ENCODE results near the gene SCN5A. TPM values are rescaled to one million over a fixed set of nuclear protein-coding genes. Genes with fewer than 3 reads are reported as not detected.

SCN5A gene
- total and polyA plus RNA-seq, 3 donors from 2014 or later = 0.63 to 0.99 (median 0.73) TPM

DNA sequence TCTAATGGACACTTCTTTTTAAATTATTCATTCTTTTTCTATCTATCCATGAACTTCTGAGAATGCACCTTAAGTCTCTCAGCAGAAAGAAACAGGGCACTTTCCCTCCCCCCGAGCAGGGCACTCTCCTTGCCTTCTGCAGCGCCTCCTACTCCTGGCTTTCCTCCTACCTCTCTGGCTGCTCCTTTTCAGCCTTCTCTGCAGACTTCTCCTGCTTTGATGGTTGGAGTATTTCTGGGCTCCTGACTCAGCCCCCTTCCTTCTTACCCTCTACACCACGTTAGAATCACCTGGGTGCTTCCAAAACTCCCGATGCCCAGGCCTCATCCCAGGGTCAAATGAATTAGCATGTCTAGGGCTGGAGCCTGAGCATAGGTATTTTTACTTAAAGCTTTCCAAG is 3.4 kb downstream of the SCN5A start:
- TF ChIP-seq, protein P1, sequence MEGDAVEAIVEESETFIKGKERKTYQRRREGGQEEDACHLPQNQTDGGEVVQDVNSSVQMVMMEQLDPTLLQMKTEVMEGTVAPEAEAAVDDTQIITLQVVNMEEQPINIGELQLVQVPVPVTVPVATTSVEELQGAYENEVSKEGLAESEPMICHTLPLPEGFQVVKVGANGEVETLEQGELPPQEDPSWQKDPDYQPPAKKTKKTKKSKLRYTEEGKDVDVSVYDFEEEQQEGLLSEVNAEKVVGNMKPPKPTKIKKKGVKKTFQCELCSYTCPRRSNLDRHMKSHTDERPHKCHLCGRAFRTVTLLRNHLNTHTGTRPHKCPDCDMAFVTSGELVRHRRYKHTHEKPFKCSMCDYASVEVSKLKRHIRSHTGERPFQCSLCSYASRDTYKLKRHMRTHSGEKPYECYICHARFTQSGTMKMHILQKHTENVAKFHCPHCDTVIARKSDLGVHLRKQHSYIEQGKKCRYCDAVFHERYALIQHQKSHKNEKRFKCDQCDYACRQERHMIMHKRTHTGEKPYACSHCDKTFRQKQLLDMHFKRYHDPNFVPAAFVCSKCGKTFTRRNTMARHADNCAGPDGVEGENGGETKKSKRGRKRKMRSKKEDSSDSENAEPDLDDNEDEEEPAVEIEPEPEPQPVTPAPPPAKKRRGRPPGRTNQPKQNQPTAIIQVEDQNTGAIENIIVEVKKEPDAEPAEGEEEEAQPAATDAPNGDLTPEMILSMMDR (IDR thresholded peaks at IDR 0.05) = no peak
- TF ChIP-seq POLR2A (IDR thresholded peaks at IDR 0.05) = no peak
- no peak for DNase-seq
- intact Hi-C loops (cut with DNase I; ENCODE audit: low total_unique reads) = no loop called here
- no peak overlapping the region for H3K27ac ChIP-seq
- 83 to 88% methylated on average over 4 of the region's 4 CpGs for WGBS, 2 donors
- no peaks in the 10 kb centered on the region for H3K27me3 ChIP-seq
- peaks cover 3% of the 10 kb centered on the region for H3K4me1 ChIP-seq
- no peak overlapping the region for H3K4me3 ChIP-seq
- no peaks in the 10 kb centered on the region for H3K36me3 ChIP-seq (ENCODE audit: low read depth, missing control alignments)
- no peaks in the 10 kb centered on the region for H3K9me3 ChIP-seq

DNA sequence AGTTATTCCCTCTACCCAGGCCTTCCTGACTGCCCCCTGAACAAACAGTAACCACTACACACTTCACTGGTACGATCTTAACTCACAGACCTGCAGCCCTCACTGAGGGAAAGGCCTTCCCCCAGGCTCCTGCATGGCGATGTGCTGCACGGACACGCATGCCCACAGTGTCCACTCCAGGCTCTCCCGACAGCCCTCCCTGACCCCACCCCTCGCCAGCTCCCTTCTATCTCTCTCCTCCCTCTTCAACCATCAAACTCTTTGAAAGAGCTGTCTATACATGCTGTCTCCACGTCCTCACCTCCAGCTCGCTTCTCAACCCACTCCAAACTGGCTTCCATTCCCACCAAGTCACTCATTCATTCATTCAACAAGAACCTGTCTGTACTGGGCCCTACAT is 3.9 kb downstream of the SCN5A start:
- Histone ChIP-seq H3K4me1 (peaks cover 3% of the 10 kb centered on the region), H3K27me3 (no peaks in the 10 kb centered on the region), H3K9me3 (no peaks in the 10 kb centered on the region), H3K4me3 (no peak overlapping the region), H3K36me3 (ENCODE audit: low read depth, missing control alignments) (no peaks in the 10 kb centered on the region), H3K27ac (no peak overlapping the region)
- no peak for DNase-seq
- intact Hi-C loops (cut with DNase I; ENCODE audit: low total_unique reads) = no loop called here
- TF ChIP-seq, protein P1 (IDR thresholded peaks at IDR 0.05) = no peak
- no peak for TF ChIP-seq POLR2A (IDR thresholded peaks at IDR 0.05)
- WGBS, 2 donors = 85 to 87% methylated on average over 8 of the region's 8 CpGs

DNA sequence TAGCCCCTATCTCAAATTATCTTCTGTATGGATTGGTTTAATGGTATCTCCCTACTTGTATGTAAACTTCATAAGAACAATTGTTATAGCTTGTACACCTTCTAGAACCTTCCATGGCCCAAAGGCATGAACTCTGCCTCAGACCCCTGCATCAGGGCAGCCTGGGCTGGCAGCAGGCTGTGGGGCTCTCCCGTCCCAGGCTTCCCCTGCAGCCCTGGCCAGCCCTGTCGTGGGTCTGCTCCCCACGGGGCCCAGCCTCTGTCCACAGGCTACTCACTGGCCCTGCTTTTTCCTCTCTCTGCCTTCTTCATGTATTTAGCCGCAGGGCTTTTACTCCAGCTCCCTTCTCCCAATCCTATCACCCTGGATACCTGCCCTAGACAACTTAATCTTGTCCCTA is 4.4 kb downstream of the SCN5A start:
- Histone ChIP-seq H3K9me3 (no peaks in the 10 kb centered on the region), H3K27ac (no peak overlapping the region), H3K4me1 (peaks cover 3% of the 10 kb centered on the region), H3K4me3 (no peak overlapping the region), H3K27me3 (no peaks in the 10 kb centered on the region), H3K36me3 (ENCODE audit: low read depth, missing control alignments) (no peaks in the 10 kb centered on the region)
- no peak for DNase-seq
- intact Hi-C loops (cut with DNase I; ENCODE audit: low total_unique reads) = no loop called here
- TF ChIP-seq, protein P1 (IDR thresholded peaks at IDR 0.05) = no peak
- no peak for TF ChIP-seq POLR2A (IDR thresholded peaks at IDR 0.05)
- 74 to 82% methylated on average over 4 of the region's 4 CpGs for WGBS, 2 donors

DNA sequence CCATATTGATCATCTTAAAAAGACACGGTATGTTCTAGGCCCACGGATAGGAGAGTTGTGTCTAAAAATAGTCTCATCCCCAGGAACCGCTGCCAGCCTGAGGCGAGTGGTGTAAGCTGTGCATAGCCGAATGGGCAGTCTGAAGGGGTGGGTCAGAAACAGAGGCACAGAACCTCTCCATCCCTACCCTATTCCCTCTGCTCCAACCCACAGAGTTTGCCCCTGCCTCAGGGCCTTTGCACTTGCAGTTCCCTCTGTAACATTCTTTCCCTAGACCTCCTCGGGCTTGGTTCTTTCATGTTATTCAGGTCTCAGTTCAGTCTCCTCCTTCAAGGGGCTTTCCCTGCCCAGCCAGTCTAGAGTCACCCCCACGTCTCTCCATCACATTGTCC is 4.8 kb downstream of the SCN5A start:
- TF ChIP-seq, protein P1 (IDR thresholded peaks at IDR 0.05) = no peak
- no peak for TF ChIP-seq POLR2A (IDR thresholded peaks at IDR 0.05)
- no peak for DNase-seq
- intact Hi-C loops (cut with DNase I; ENCODE audit: low total_unique reads) = no loop called here
- H3K4me1 ChIP-seq = peaks cover 3% of the 10 kb centered on the region
- H3K36me3 ChIP-seq (ENCODE audit: low read depth, missing control alignments) = no peaks in the 10 kb centered on the region
- no peak overlapping the region for H3K4me3 ChIP-seq
- H3K27me3 ChIP-seq = no peaks in the 10 kb centered on the region
- no peaks in the 10 kb centered on the region for H3K9me3 ChIP-seq
- 85 to 90% methylated on average over 7 of the region's 7 CpGs for WGBS, 2 donors
- H3K27ac ChIP-seq = no peak overlapping the region

DNA sequence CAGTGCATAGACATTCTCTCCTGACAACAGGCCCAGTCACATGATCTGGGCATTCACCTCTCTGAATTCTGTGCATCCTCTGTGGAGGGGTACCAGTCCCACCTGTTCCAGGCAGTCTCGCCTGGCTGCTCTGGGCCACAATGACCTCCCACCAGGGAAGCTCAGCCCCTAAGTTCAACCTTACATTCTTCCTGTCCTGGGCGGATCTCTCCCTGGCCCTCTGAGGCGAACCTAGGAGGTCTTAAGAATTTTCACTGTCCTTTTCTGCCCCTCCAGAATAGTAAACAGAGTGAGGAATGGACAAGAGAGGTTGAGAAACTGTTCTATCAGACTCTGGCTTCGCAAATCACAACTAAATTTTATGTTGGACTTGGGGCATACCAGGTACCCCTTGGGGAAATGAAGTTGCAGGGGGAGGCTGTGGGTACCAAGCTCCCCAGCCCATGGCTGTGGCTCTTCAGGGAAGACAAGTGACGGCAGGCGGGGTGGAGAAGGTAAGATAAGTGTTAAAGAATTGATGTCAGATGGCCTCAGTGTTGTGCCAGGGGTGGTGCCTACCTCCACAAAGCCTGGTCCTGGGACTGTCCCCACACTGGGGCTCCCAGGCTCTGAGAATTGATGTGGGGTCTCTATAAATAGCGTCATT is 5.3 kb downstream of the SCN5A start:
- no peak overlapping the region for H3K4me3 ChIP-seq
- intact Hi-C loops (cut with DNase I; ENCODE audit: low total_unique reads) = no loop called here
- 92 to 94% methylated on average over 6 to 7 of the region's 7 CpGs for WGBS, 2 donors
- H3K4me1 ChIP-seq = peaks cover 3% of the 10 kb centered on the region
- H3K27ac ChIP-seq = no peak overlapping the region
- DNase-seq = no peak
- H3K36me3 ChIP-seq (ENCODE audit: low read depth, missing control alignments) = no peaks in the 10 kb centered on the region
- no peaks in the 10 kb centered on the region for H3K27me3 ChIP-seq
- no peaks in the 10 kb centered on the region for H3K9me3 ChIP-seq
- no peak for TF ChIP-seq POLR2A (IDR thresholded peaks at IDR 0.05)
- TF ChIP-seq, protein P1 (IDR thresholded peaks at IDR 0.05) = no peak
